GM19455 (cell line): ENCODE measurements around the gene IL3RA.
"Not testable (repeated sequence)": the region's sequence is repeated elsewhere in the genome, so short reads cannot be mapped to it uniquely, and the experiment has no call there.

Source experiments
- ATAC-seq: cut with Tn5 transposase; IDR thresholded peaks from one replicate; pipeline ENCODE4 v1.9.1; 2021; ENCODE audit not compliant: unreplicated experiment

IL3RA gene

GRCh38 chrX:1336331-1336943 lies at the start of gene IL3RA:
TSS of gene IL3RA (plus strand) at chrX:1336785. CDS start at chrX:1341766, 4,981 bp downstream.
- ATAC-seq: no peak

GRCh38 chrX:1289535-1289934 lies 47.0 kb upstream of the IL3RA start:
- ATAC-seq: no peak

GRCh38 chrX:1291110-1291740 lies 45.4 kb upstream of the IL3RA start:
- no peak for ATAC-seq

GRCh38 chrX:1292575-1293290 lies 43.9 kb upstream of the IL3RA start:
- ATAC-seq: no peak

- ATAC-seq: no peak
Observed at GRCh38 chrX:1294301-1295067, 42.1 kb upstream of the IL3RA start.

GRCh38 chrX:1295550-1295949 lies 41.0 kb upstream of the IL3RA start:
- ATAC-seq: no peak

GRCh38 chrX:1297591-1297990 lies 39.0 kb upstream of the IL3RA start:
- not testable (repeated sequence) for ATAC-seq

- no peak for ATAC-seq
Observed at GRCh38 chrX:1300449-1300848, 36.1 kb upstream of the IL3RA start.

- no peak for ATAC-seq
Observed at GRCh38 chrX:1305411-1305810, 31.2 kb upstream of the IL3RA start.

- ATAC-seq: no peak
Observed at GRCh38 chrX:1306909-1307625, 29.5 kb upstream of the IL3RA start.

- no peak for ATAC-seq
Observed at GRCh38 chrX:1307626-1308340, 28.8 kb upstream of the IL3RA start.

- no peak for ATAC-seq
Observed at GRCh38 chrX:1308476-1308875, 28.1 kb upstream of the IL3RA start.

GRCh38 chrX:1308917-1309316 lies 27.7 kb upstream of the IL3RA start:
- ATAC-seq: not testable (repeated sequence)

- no peak for ATAC-seq
Observed at GRCh38 chrX:1313788-1314187, 22.8 kb upstream of the IL3RA start.

GRCh38 chrX:1316527-1316926 lies 20.1 kb upstream of the IL3RA start:
- no peak for ATAC-seq

GRCh38 chrX:1321674-1322073 lies 14.9 kb upstream of the IL3RA start:
- ATAC-seq: no peak

GRCh38 chrX:1322393-1322792 lies 14.2 kb upstream of the IL3RA start:
- ATAC-seq: no peak

GRCh38 chrX:1323315-1323714 lies 13.3 kb upstream of the IL3RA start:
- ATAC-seq: no peak

GRCh38 chrX:1325515-1326116 lies 11.0 kb upstream of the IL3RA start:
- no peak for ATAC-seq
